Small intestine (tissue), 7 donors: ENCODE results near the gene EPB41L2. TPM values are rescaled to one million over a fixed set of nuclear protein-coding genes. Genes with fewer than 3 reads are reported as not detected.
"Not testable (repeated sequence)": the region's sequence is repeated elsewhere in the genome, so short reads cannot be mapped to it uniquely, and the experiment has no call there.

ENCODE experiments used
- DNase-seq, 2 donors: peaks; one replicate each; pipeline versions ENCODE4 v3.0.0 to v3.0.0-alpha.2; 2013
- FAIRE-seq: peaks from 2 replicates; lab custom pipeline; 2012; peaks lifted over from hg19 to GRCh38; lab: Jason Lieb, UNC
- H3K27ac ChIP-seq, 3 donors: one replicate each; pipeline ENCODE4 v1.5.1; 2013; ENCODE audit warnings: low read length in 2 of 3, mild to moderate bottlenecking in 2 of 3, control low read depth in 1 of 3, inconsistent platforms in 1 of 3, low read depth in 1 of 3, moderate library complexity in 1 of 3
- H3K27me3 ChIP-seq, 3 donors: one replicate each; pipeline ENCODE4 v1.6.1; 2013; ENCODE audit warnings: low read length in 3 of 3, inconsistent platforms in 1 of 3; ENCODE audit not compliant: control insufficient read depth in 3 of 3, insufficient read depth in 3 of 3
- H3K36me3 ChIP-seq, 3 donors: one replicate each; pipeline ENCODE4 v1.6.1; 2013; ENCODE audit warnings: low read length in 3 of 3, inconsistent platforms in 1 of 3, low read depth in 1 of 3, mild to moderate bottlenecking in 1 of 3, moderate library complexity in 1 of 3; ENCODE audit not compliant: control insufficient read depth in 3 of 3, insufficient read depth in 2 of 3
- H3K4me1 ChIP-seq, 3 donors: one replicate each; pipeline ENCODE4 v1.6.1; 2013; ENCODE audit warnings: low read length in 2 of 3, inconsistent platforms in 1 of 3, low read depth in 1 of 3, mild to moderate bottlenecking in 1 of 3, moderate library complexity in 1 of 3; ENCODE audit not compliant: control insufficient read depth in 3 of 3, insufficient read depth in 2 of 3
- H3K4me3 ChIP-seq, 3 donors: one replicate each; pipeline ENCODE4 v1.5.1; 2013; ENCODE audit warnings: low read length in 3 of 3, control low read depth in 1 of 3, inconsistent platforms in 1 of 3, low read depth in 1 of 3, mild to moderate bottlenecking in 1 of 3, moderate library complexity in 1 of 3
- H3K9me3 ChIP-seq, 2 donors: one replicate each; pipeline ENCODE4 v1.6.1; 2013; ENCODE audit warnings: low read depth in 1 of 2, low read length in 1 of 2; ENCODE audit not compliant: control insufficient read depth in 2 of 2, insufficient read depth in 1 of 2
- WGBS, 3 donors: extraction: QIAGEN DNeasy Blood & Tissue Kit; methylation state at CpG; one replicate each; pipeline ENCODE4 v1.1.7; 2013; 5-methylcytosine and 5-hydroxymethylcytosine counted together
- polyA plus RNA-seq, 4 donors: library from polyadenylated mRNA; stranded (reverse) in 3 of 4; unstranded in 1 of 4; fragments of 200-250 nt in 3 of 4; fragments of 120-200 nt in 1 of 4; gene quantifications; one replicate each; pipeline versions ENCODE4 v1.2.1 to v1.2.3, GENCODE V29; 2013
- donor health status: healthy with polysubstance abuse.
- donor health status: control.
- donor health status: control.
- donor health status: Bipolar disorder and iron deficiency.
- donor health status: healthy.

EPB41L2 gene
- polyA plus RNA-seq, 4 donors = 14.8 to 63.0 (median 31.1) TPM

DNA sequence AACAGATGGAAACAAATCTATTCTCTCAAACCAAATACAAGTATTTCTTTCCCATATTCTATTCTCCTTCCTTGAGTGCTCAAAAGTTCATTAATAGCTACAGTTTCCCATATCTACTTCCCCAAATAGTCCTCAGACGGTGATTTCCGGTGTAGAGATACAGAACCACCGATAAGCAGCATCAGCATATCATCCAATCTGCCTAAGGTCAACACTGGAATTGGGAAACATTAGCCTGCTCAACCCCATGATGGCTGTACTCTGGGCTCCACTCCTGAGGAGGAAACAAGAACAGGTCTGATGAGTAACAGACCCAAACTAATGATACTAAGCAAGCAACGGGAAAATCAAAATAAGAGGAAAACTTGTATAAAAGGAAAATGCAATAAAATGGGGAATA is 115.6 kb downstream of the EPB41L2 start:
- FAIRE-seq = no peak

DNA sequence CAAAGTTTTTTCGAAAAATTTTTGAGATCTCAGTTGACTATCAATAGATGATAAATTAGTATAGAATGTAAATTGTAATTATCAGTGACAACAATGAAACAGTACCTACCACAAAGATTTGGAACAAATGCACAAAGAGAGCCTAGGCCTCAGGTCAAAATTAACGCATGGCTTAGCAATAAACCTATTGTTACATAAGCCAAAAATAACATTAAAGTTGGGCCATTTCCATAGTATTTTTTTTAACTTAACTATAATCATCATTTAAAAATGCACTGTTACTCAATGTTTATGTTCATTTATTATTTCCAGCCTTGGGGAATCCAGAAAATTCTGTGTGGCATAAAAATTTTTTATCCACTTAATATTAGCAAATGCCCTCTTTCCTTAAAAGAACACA is 117.0 kb downstream of the EPB41L2 start:
- WGBS, 3 donors = 75 to 99% (median 92%) methylated on average over 2 of the region's 2 CpGs
- DNase-seq (no peak), FAIRE-seq (no peak)
- no peak overlapping the region for H3K4me3 ChIP-seq
- H3K27me3 ChIP-seq = no peaks in the 10 kb centered on the region
- peaks cover 2 to 13% (median 6%) of the 10 kb centered on the region in 3 donors for H3K4me1 ChIP-seq
- H3K27ac ChIP-seq = no peak overlapping the region
- no peaks in the 10 kb centered on the region for H3K36me3 ChIP-seq
- H3K9me3 ChIP-seq = no peaks in the 10 kb centered on the region

More for the DNA sequence above, 115.6 kb downstream of the EPB41L2 start:
- Histone ChIP-seq H3K4me3 (no peak overlapping the region), H3K9me3 (no peaks in the 10 kb centered on the region), H3K4me1 (peaks cover 2 to 13% (median 6%) of the 10 kb centered on the region in 3 donors), H3K27ac (no peak overlapping the region), H3K27me3 (no peaks in the 10 kb centered on the region), H3K36me3 (peaks cover 0 to 2% (median 0%) of the 10 kb centered on the region in 3 donors)
- 58 to 70% (median 70%) methylated on average over 4 of the region's 4 CpGs for WGBS, 3 donors
- no peak for DNase-seq

DNA sequence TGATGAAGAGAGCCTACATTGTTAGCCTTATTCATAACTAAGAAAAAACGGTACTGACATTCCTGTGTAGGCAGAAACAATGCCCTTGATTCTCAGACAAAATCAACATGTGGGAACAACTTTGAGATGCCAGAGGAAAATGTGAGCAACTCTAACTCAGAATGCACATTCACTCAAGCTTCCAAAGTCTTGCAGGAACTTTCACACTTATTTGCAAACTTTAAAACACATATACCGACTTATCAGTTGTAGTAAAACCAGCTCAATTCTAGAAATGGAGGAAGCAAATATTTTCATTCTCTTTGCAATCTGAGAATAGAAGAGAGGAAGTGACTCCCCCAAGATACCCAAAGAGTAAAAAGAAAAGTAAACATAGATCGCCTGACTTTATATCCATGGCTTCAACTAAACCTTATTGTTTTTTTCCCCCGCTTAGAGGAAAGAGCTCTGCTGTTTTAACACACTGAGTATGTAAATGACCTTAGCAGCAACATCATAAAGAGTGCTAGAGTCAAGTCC is 117.6 kb downstream of the EPB41L2 start:
- FAIRE-seq (no peak), DNase-seq (peak in 1 of 2 donors; percentile 22)
- WGBS, 3 donors = 61 to 79% (median 77%) methylated on average over 4 of the region's 4 CpGs
- Histone ChIP-seq H3K9me3 (no peaks in the 10 kb centered on the region), H3K36me3 (no peaks in the 10 kb centered on the region), H3K27me3 (no peaks in the 10 kb centered on the region), H3K4me1 (peaks cover 2 to 13% (median 6%) of the 10 kb centered on the region in 3 donors), H3K27ac (no peak overlapping the region), H3K4me3 (no peak overlapping the region)

DNA sequence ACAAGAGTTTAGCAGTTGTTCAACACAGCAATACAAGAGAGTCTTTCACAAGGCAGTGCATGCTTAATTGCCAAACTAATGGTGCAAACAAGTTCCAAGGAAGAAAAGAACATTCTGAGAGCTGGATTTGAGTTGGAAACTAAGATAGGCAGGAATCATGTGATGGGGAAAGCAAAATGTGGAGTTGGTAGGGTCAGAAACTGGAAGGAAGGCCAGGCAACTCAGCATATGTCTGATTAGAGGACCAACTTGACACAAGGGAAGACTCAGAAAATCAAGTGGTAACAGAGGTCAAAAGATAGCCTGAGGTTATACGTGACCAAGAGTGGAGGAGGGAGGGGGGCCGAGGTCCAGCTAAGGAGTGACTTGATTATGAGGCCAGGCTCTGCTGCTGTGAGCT is 118.6 kb downstream of the EPB41L2 start:
- no peak overlapping the region for H3K4me3 ChIP-seq
- 69 to 75% (median 71%) methylated on average over 2 of the region's 2 CpGs for WGBS, 3 donors

DNA sequence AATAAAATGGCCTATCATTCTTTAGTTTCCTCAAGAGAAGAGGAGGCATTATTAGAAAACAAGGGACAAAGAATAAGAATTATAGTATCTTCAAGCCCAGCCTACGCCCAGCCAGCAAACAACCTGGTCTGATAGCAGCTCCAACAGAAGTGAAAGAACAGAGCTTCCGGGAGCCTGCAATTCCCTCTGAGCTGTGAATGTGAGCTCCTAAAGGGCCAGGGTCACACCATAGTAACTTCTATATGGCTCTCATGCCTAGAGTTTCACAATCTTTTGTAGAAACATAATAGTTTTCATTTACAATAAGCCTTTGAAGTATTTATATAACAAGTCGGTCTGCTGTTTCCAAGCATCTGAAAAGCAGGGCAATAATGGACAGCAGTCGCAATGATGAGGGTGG is 119.3 kb downstream of the EPB41L2 start:
- no peaks in the 10 kb centered on the region for H3K27me3 ChIP-seq
- H3K36me3 ChIP-seq = no peaks in the 10 kb centered on the region
- peak overlapping the region in 1 of 3 donors; percentile 68 for H3K27ac ChIP-seq
- H3K4me1 ChIP-seq = peaks cover 2 to 13% (median 6%) of the 10 kb centered on the region in 3 donors
- H3K9me3 ChIP-seq = no peaks in the 10 kb centered on the region
- no peak overlapping the region for H3K4me3 ChIP-seq
- no peak for FAIRE-seq
- DNase-seq = peak; percentile 76 to 82
- WGBS, 3 donors = 28 to 50% (median 38%) methylated on average over 4 of the region's 4 CpGs

More for the DNA sequence above, 118.6 kb downstream of the EPB41L2 start:
- Histone ChIP-seq H3K36me3 (no peaks in the 10 kb centered on the region), H3K4me1 (peaks cover 2 to 13% (median 6%) of the 10 kb centered on the region in 3 donors), H3K27me3 (no peaks in the 10 kb centered on the region), H3K9me3 (no peaks in the 10 kb centered on the region), H3K27ac (peak overlapping the region in 2 of 3 donors; percentile 9 to 68)
- no peak for FAIRE-seq
- peak in 1 of 2 donors; percentile 37 for DNase-seq

DNA sequence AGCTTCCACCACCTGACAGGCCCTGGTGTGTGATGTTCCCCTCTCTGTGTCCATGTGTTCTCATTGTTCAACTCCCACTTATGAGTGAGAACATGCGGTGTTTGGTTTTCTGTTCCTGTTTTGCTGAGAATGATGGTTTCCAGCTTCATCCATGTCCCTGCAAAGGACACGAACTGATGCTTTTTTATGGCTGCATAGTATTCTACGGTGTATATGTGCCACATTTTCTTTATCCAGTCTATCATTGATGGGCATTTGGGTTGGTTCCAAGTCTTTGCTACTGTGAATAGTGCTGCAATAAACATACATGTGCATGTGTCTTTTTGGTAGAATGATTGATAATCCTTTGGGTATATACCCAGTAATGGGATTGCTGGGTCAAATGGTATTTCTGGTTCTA is 120.3 kb downstream of the EPB41L2 start:
- H3K9me3 ChIP-seq, H3K36me3 ChIP-seq, H3K27ac ChIP-seq, FAIRE-seq, H3K27me3 ChIP-seq, H3K4me3 ChIP-seq, DNase-seq: not testable (repeated sequence)
- WGBS, 3 donors = 95 to 98% (median 97%) methylated on average over 3 of the region's 3 CpGs
- H3K4me1 ChIP-seq = peaks cover 2 to 13% (median 6%) of the 10 kb centered on the region in 3 donors

DNA sequence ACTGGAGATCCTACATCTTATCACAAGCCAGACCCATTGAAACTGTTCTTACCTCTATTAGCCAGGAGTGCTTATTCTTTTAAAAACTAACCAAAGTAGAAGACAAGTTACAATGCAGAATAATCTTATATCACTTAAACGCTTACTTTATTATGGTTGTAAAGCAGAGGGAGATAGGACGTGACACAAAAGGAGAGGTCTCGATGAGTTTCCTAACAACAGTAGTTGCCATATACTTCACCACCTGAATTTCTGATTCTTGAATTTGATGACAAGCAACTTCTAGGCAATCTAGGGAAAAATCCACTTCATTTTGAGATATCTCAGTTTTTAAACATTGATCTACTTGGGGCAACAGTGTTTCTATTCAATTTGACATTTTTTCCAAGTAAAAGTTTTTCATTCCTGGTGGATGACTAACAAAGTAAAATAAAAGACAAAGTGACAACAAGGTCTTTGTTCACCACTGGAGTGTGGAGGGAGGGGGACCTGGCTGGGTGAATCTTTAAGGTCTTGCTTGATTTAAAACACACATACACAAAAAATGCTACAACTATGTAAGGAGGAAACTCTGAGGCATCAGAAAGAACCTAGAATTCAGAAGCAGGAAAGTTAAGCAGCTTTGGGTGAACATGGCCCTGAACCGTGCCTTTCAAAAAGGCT is 125.0 kb downstream of the EPB41L2 start:
- no peak overlapping the region for H3K4me3 ChIP-seq
- FAIRE-seq = no peak
- H3K4me1 ChIP-seq = peaks cover 0 to 3% (median 0%) of the 10 kb centered on the region in 3 donors
- H3K9me3 ChIP-seq = no peaks in the 10 kb centered on the region
- H3K27ac ChIP-seq = no peak overlapping the region
- DNase-seq = no peak
- 52 to 75% (median 53%) methylated on average over 4 of the region's 4 CpGs for WGBS, 3 donors
- no peaks in the 10 kb centered on the region for H3K27me3 ChIP-seq
- no peaks in the 10 kb centered on the region for H3K36me3 ChIP-seq

DNA sequence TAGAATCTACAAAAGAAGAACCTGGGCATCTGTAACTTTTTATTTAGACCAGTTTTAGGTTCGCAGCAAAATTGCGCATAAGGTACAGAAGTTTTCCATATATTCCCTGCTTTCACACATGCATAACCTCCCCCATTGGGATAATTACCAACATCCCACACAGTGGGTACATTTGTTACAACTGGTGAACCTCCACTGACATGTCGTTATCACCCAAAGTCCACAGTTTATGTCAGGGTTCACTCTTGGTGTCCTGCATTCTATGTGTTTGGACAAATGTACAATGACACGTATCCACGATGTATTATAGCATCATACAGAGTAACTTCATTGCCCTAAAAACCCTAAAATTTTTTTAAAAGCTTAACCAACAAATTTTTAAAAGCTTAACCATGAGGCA is 126.1 kb downstream of the EPB41L2 start:
- Histone ChIP-seq H3K27ac (no peak overlapping the region), H3K36me3 (no peaks in the 10 kb centered on the region), H3K4me3 (no peak overlapping the region), H3K9me3 (no peaks in the 10 kb centered on the region), H3K4me1 (peaks cover 0 to 3% (median 0%) of the 10 kb centered on the region in 3 donors), H3K27me3 (no peaks in the 10 kb centered on the region)
- no peak for DNase-seq
- FAIRE-seq = no peak
- WGBS, 3 donors = 93 to 95% (median 94%) methylated on average over 5 of the region's 5 CpGs
